Measurements from ENCODE around the gene COL25A1.

COL25A1 gene

GRCh38 chr4:108838451-108838850, 464.0 kb downstream of the COL25A1 start:
- no peak for DNase-seq

- DNase-seq: peak; percentile 40
Measured at GRCh38 chr4:108834835-108835384, 467.5 kb downstream of the COL25A1 start.

DNA sequence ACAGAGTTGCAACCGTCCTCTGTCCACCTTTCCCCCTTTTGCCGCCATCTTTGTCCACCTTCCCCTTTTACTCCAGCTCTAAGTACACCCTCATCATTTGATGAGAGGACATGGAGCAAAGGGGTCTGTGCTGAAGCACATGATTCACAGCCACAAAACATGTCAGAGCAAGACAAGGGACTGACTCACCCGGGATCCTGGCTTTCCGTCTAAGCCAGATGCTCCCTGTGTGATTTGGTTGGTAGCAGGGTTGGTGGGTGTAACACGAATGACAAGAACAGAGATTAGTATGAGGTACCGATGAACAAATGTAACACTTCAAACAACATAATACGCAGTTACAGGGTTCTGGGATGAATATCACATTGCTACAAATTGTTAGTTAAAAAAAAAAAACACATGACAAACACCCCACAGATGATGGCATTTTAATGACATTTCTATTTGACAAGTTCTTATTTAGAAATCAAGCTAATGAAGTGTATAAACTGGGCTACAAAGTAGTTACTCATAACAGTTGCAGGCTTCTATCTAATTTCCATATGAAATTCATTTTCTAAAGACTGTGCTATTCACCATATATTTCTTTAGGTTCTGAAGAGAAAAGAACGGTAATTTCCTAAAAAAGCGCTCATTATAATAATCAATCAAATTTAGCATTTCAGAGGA, 468.2 kb downstream of the COL25A1 start:
- peak; percentile 73 for DNase-seq

DNA sequence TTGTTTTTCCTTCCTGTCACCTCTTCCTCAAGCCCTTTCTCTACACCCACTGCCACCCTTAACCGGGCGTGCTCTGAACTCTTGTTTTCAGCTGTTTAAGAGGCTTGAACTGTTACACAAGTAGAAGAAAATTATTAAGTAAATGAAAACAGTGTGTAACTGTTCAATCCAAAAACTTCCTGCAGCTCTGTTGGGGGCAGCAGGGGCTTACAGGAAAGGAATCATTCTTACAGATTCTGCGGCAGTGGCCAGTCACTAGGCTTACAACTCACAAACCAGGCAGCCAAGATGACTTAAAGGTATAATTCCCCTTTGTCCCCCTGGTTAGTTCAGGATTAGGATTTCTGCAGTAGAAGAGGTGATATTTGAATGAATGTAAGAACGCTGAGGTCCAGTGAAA, 469.4 kb downstream of the COL25A1 start:
- DNase-seq: no peak

DNA sequence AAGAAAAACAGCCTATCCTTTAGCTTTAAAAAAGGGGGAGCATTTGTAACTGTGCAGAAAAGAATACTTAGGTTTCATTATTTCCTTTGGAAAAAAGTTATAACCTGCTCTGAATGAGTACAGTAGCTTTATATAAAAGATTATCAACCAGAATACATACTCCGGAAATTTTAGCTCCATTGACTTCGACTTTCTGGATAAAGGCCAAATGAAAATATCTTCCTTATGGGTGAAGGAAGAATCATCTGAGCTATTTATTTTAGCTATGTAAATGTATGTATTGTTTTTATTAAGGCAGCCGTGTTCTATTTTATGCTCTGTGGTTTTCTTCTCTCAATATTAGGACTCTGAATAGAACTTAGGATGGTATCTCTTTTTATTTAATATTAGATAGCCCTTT, 470.6 kb downstream of the COL25A1 start:
- DNase-seq: peak; percentile 13

- DNase-seq: no peak
Measured at GRCh38 chr4:108831291-108831690, 471.2 kb downstream of the COL25A1 start.

GRCh38 chr4:108830509-108831244, 471.8 kb downstream of the COL25A1 start:
- peak; percentile 85 for DNase-seq

DNA sequence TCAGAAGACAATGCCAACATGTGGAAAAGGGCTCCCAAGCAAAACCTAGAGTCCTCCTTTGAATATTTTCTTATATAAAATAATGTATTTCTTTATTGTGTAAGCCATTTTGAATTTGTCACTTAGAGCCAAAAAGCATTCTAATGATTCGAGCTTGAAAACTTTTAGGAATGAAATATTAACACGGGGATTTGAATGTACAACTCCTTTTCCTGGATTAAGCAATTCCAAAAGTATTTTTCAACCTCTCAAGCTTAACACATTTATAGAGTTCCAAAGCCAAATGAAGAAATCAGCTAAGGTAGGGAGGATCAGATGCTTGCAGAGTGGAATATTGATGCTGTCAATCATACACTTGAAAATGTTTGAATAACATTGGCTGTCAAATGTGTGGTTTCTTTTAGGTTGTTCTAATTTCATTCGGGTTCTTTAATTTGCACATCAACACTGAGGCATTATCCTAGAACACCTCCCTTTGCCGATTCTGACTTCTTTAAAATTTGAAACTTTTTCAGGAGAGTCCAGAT, 472.4 kb downstream of the COL25A1 start:
- DNase-seq: no peak

DNA sequence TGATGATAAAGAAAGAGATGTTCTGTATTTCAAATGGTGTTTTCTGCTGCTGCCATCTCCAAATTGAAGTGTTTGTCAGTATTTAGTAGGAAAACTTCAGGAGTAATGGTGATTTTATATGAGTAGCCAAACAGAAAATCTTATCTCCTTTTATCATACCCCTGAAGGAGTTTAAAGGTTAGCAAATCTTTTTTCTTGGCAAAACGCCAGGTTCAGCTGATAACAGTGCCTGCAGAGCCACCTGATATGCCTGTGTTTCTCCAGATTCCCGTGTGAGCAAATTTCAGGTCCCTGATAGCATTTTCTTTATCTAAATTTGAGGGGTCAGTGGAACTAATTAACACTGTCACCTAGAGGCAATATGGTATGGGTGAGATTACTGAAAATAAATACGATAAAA, 473.8 kb downstream of the COL25A1 start:
- DNase-seq: no peak

- no peak for DNase-seq
Measured at GRCh38 chr4:108825737-108826136, 476.7 kb downstream of the COL25A1 start.

DNA sequence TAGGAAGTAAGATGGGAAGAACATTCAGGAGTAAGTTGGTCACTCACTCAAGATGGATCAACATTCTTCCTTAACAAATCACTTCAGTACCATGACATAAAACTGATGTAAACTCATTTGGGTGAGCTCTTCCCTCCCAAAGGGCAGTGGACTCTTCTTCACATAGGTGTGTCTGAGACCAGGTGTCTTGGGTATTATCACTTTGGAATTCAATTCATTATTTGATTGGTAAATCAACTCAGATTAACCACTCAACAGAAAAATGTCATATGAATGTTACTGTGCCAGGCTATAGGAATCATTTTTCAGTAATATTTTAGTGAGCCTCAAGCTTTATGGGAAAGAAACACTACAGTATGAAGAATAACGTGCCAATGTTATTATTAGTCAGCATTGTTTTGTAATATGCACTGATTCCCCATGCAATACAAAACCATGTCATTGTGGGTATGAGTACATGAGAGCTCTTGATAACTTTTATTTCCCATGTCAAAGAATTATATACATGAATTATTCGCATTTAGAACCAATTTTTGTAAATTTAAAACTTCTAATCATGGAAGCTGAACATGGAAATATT, 481.0 kb downstream of the COL25A1 start:
- DNase-seq: no peak

DNA sequence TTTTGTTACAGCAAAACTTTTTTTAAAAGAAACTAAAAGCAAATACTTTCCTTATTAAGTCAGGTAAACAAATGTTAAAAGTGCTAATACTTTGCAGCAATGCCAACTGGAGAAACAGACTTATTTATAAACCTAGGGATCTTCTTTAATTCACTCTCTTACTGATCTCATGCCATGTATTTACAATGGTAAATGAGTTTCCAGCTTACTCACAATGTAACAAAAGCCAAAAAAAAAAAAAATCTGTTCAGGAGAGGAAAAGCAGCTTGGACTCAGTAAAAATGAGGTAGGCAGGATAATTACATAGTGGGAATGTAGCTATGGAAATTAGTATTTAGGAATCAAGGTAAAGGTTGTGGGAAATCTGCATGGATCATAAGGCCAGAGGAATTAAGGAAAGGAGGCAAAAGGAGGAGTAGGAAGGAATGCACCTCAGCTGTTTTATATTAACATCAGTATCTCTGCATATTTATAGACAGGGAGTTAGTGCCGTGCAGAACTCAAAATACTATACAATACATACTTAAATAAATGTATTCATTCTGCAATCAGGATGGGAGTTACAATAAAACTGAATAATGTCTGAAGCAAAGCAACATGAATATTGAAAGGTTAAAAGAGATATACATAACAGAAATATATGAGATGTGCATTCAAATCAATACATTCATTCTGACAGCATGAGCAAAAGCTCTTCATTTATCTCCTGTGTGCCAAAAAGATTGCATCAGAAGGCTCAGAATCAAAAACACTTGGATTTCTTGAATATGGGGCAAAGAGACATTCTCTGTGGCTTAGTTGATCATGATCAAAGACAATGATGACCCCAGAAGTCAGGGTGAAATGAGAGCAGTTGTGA, 481.7 kb downstream of the COL25A1 start:
- DNase-seq: no peak

- DNase-seq: no peak
Measured at GRCh38 chr4:108814326-108814725, 488.1 kb downstream of the COL25A1 start.

DNA sequence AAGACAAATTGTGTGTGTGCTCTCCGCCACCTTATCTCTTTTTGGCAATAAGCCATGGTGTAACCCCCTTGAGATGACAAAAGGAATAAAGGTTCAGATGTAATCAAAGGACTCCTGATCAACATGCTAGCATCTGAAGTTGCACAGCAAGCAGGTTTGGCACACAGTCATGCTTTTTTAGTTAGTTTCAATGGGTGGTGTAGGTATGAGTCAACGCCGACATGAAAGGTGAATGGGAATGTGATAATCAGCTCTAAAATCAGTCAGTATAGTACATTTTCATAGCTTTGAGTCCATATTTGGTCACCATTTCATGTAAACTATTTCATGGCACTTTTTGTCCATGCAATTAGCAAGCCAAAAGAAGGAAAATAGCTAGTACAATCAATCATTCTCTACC, 489.2 kb downstream of the COL25A1 start:
- no peak for DNase-seq

DNA sequence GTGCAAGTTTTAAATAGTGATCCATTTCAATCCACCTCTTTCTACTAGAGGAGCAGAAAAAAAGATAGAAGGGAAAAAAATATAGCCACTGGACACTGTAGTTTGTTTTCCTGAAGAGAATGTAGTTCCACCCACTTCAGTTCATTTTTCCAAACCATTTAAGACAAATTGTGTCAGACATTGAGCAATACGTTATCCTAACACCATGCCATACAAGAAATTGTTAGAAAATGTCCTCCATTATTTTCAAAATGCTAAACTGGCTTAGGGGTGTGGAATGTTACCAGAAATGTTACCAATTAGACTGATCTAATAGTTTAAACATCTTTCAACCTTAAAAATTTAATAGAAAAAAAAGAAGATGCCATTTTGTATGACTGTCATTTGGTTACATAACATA, 491.0 kb downstream of the COL25A1 start:
- no peak for DNase-seq

- DNase-seq: no peak
Measured at GRCh38 chr4:108810087-108810486, 492.4 kb downstream of the COL25A1 start.

- DNase-seq: peak; percentile 93
Measured at GRCh38 chr4:108804648-108805273, 497.7 kb downstream of the COL25A1 start.

DNA sequence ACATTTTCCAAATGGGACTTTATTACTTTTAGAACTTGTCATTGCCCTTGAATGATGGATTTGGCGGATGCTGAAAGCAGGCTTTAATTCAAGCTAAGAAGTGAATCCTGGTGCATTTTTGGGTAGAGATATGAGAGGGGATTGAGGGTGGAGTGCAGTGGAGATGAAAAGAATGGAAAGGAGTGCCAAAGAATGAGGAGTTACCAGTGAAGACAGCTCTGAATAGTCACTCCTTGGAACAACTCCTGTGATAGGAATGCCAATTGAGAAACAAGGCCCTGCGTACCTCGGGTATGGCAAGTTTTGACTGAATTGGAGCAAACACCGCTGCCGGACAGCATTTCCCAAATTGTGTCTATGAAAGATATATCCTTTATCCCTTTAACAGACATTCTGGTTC, 503.2 kb downstream of the COL25A1 start:
- no peak for DNase-seq

GRCh38 chr4:108796173-108796572, 506.3 kb downstream of the COL25A1 start:
- no peak for DNase-seq

- no peak for DNase-seq
Measured at GRCh38 chr4:108795733-108796132, 506.7 kb downstream of the COL25A1 start.

DNA sequence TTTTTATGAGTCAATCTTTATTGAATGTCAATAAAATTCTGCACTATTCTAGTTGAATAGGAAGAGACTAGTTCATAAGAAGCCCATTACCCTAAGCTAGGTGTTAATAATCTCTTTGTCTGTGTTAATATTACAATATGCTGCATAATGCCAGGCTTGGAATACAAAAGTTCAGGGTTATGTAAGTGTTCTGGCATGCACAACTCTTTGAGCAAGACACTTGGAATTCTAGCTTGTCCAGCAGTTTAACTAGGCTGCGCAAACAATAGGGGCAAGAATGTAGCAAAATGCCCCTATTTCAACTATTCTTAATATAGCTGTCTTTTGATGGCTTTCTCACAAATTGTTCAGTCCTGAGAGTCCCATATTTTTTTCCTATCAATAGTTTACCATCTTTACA, 508.3 kb downstream of the COL25A1 start:
- DNase-seq: no peak

- no peak for DNase-seq
Measured at GRCh38 chr4:108793415-108793814, 509.0 kb downstream of the COL25A1 start.
